UCSD-AML1 (cell line): ENCODE measurements around the gene HNRNPD.
"Not testable (repeated sequence)": the region's sequence is repeated elsewhere in the genome, so short reads cannot be mapped to it uniquely, and the experiment has no call there.

Experiments used
- DNase-seq: peaks from one replicate; lab custom pipeline; 2025; ENCODE audit not compliant: unreplicated experiment; lab: John Stamatoyannopoulos, UW

Gene HNRNPD

DNA sequence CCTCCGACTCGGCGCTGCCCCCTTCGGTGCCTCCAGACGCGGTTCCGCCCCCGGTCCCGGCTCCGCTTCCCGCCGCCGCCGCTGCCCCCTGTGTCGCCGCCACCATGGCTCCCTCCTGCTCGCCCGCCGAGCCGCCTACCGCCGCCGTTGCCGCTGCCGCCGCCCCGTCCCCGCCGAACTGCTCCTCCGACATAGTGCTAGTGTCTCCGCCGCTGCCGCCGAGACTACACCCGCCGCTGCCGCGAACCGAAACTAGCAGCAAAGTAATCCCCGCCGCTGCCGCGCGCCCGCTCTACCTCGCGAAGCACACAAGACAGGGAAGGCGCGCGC is 340 bp downstream of the HNRNPD start:
- no peak for DNase-seq

GRCh38 chr4:82372517-82373485 is 990 bp downstream of the HNRNPD start:
- DNase-seq = peak; percentile 73

DNA sequence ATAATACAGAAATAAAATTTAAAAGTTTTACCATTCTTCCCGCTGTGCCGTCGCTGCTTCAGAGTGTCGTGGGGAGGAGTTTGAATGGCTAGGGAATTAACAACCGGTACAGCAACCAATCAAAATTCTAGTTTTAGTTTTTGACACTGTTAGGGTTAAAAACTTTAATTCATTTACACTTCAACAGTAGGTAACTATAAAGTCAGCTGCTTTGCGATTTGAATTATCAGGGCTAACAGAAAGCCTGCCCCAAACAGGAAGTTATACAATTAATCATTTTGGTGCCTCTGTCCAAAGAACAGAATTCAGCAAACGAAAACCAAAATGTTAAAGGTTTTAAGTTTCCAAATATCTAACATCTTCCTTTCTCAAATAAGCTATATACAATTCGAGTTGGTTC is 2.3 kb downstream of the HNRNPD start:
- no peak for DNase-seq

DNA sequence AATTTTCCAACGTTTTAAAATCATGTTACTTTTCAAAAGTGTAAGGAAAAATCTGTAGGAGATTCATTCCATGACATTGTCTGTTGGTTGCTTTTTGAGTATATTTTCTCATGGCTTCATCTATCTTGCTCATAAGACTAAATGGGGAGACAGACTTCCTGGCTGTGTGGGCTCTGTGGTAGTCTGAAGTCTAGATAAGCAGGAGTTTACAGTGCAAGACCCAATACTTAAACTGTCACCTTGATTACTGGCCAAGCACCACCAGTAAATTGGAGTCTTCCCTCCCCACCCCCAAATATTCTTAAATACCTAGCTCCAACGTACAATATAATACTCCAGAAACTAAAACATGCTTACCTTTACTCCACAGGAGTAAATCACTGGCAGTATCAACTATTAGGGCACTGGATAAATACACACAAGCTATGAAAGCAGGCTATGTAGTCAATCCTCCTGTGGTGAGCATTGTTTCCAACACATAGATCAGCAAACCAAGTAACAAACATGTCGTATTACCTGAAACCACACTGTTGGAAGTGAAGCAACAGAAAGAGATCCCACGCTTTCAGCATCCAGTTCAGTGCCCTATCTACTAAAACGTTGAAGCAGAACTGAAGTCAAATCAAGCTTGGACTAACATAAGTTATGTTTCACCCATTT is 6.2 kb downstream of the HNRNPD start:
- no peak for DNase-seq

DNA sequence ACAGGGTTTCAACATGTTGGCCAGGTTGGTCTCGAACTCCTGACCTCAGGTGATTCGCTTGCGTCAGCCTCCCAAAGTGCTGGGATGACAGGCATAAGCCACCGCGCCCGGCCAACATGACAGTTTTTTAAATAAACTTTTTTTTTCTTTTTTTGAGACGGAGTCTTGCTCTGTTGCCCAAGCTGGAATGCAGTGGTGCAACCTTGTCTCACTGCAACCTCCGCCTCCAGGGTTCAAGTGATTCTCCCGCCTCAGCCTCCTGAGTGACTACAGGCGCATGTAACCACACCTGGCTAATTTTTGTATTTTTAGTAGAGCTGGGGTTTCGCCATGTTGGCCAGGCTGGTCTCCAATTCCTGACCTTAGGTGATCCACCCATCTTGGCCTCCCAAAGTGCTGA is 7.4 kb downstream of the HNRNPD start:
- not testable (repeated sequence) for DNase-seq

GRCh38 chr4:82363896-82364487 is 9.8 kb downstream of the HNRNPD start:
- DNase-seq = no peak

DNA sequence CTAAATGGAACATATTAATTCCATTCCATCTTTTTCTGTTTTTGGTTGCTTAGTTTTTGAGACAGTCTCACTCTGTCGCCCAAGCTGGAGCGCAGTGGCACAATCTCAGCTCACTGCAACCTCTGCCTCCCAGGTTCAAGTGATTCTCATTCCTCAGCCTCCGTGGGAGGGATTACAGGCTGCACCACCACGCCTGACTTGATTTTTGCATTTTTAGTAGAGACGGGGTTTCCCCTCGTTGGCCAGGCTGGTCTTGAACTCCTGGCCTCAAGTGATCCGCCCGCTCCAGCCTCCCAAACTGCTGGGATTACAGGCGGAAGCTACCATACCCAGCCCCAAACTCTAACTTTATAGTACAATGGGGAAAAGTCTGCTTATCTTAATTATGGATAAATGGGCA is 11.2 kb downstream of the HNRNPD start:
- DNase-seq = no peak

- DNase-seq = no peak
Measured at GRCh38 chr4:82360298-82361177, 13.3 kb downstream of the HNRNPD start.

GRCh38 chr4:82358847-82359246 is 14.9 kb downstream of the HNRNPD start:
- no peak for DNase-seq

- no peak for DNase-seq
Measured at GRCh38 chr4:82357640-82358039, 16.2 kb downstream of the HNRNPD start.

- DNase-seq = no peak
Measured at GRCh38 chr4:82354788-82355187, 19.0 kb downstream of the HNRNPD start.

- DNase-seq = no peak
Measured at GRCh38 chr4:82352825-82353366, 20.9 kb downstream of the HNRNPD start.

- DNase-seq = no peak
Measured at GRCh38 chr4:82352118-82352824, 21.5 kb downstream of the HNRNPD start.

DNA sequence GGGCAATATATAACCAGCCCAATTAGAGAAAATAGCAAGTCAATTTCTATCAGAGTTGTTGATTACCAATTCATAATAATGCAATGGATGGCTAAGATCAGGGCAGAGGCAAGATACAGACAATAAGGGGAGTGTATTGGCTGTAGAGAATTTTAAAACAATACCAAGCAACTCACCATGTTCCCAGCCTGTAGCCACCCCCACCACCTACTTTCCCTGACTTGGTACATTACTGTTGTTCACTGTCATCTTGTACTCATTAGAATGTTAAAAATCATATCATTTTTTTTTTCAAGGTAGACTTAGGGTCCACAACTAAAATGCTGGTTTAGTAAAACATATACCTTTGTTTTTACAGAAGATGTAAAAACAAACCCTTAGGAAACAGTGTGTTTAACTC is 27.7 kb downstream of the HNRNPD start:
- DNase-seq = no peak

GRCh38 chr4:82335043-82335442 is 38.7 kb downstream of the HNRNPD start:
- DNase-seq = no peak

DNA sequence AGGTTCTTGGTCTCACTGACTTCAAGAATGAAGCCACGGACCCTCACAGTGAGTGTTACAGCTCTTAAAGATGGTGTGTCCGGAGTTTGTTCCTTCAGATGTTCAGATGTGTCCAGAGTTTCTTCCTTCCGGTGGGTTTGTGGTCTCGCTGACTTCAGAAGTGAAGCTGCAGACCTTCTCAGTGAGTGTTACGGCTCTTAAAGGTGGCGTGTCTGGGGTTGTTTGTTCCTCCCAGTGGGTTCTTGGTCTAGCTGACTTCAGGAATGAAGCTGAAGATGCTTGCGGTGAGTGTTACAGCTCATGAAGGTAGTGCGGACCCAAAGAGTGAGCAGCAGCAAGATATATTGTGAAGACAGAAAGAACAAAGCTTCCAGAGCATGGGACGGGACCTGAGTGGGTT is 40.1 kb downstream of the HNRNPD start:
- DNase-seq = not testable (repeated sequence)

DNA sequence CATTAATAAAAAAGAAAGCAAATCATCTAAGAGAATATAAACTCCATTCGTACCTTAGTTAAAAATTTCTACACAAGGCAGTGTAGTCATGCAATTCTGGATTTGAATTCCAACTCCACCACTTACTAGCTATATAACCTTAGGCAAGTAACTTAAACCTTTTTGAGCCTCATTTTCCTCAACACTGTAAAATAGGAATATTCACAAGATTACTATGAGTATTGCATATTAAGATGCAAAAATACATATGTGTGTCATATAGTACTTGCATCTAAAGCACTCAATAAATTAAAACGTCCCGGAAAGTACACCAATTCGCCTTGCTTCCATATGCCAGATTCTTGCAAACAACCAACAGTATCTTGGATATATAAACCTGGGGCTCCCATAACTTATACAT is 42.0 kb downstream of the HNRNPD start:
- DNase-seq = no peak

DNA sequence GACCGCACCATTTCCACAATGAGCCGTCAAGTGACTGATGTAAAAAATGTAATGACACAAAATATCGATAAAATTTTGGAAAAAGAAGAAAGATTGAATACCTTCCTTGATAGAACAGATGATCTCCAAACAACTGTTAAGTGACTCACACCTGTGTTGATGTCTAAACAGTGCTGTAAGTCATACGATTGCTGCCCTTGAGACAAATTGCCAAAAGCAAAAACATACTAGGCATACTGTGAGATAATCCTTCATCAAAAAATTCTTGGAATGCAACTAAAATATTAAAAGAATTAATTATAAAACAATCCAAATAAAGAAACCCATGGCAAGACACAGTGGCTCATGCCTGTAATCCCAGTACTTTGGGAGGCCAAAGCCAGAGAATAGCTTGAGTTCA is 53.4 kb downstream of the HNRNPD start:
- no peak for DNase-seq

DNA sequence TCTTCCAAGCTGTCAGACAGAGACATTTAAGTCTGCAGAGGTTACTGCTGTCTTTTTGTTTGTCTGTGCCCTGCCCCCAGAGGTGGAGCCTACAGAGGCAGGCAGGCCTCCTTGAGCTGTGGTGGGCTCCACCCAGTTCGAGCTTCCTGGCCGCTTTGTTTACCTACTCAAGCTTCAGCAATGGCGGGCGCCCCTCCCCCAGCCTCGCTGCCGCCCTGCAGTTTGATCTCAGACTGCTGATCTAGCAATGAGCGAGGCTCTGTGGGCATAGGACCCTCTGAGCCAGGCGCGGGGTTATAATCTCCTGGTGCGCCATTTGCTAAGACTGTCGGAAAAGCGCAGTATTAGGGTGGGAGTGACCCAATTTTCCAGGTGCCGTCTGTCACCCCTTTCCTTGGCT is 70.7 kb downstream of the HNRNPD start:
- not testable (repeated sequence) for DNase-seq
